Esophagus muscularis mucosa (tissue), 4 donors: ENCODE results near the gene CHD3. TPM values are rescaled to one million over a fixed set of nuclear protein-coding genes. Genes with fewer than 3 reads are reported as not detected.
"Not testable (repeated sequence)": the region's sequence is repeated elsewhere in the genome, so short reads cannot be mapped to it uniquely, and the experiment has no call there.

ENCODE experiments used
- DNase-seq: peaks from one replicate; pipeline ENCODE4 v3.0.0-alpha.2; 2017; ENCODE audit errors: extremely low spot score
- H3K27ac ChIP-seq, 4 donors: fragments of 200-600 bp; sonication (generic); replicated peaks in 1 of 4; 1 replicate in 3 of 4; 2 replicates in 1 of 4; pipeline ENCODE4 v1.5.1; 2016 to 2019; ENCODE audit warnings: mild to moderate bottlenecking in 1 of 4
- H3K27me3 ChIP-seq, 4 donors: fragments of 200-600 bp; sonication (generic); one replicate each; pipeline versions ENCODE4 v1.5.1 to v1.6.0; 2016 to 2019
- H3K36me3 ChIP-seq, 4 donors: fragments of 200-600 bp; sonication (generic); one replicate each; pipeline ENCODE4 v1.5.1; 2016 to 2019
- H3K4me1 ChIP-seq, 4 donors: fragments of 200-600 bp; sonication (generic); one replicate each; pipeline ENCODE4 v1.5.1; 2016 to 2019
- H3K4me3 ChIP-seq, 4 donors: fragments of 200-600 bp; sonication (generic); 1 replicate in 2 of 4; 2 replicates in 2 of 4; pipeline ENCODE4 v1.5.1; 2016 to 2019; ENCODE audit warnings: mild to moderate bottlenecking in 4 of 4, moderate library complexity in 1 of 4
- H3K9me3 ChIP-seq, 4 donors: fragments of 200-600 bp; sonication (generic); 1 replicate in 3 of 4; 2 replicates in 1 of 4; pipeline ENCODE4 v1.5.1; 2016 to 2019
- CTCF ChIP-seq, 3 experiments: fragments of 200-600 bp in 2 of 3; fragments of 450-650 bp in 1 of 3; sonication (generic) in 2 of 3; IDR thresholded peaks; one replicate each; pipeline ENCODE4 v1.5.1; 2017 to 2019; ENCODE audit warnings: antibody characterized with exemption in 3 of 3, mild to moderate bottlenecking in 2 of 3, moderate library complexity in 1 of 3
- EP300 ChIP-seq: sonication (generic); formaldehyde crosslinking; IDR thresholded peaks from one replicate; pipeline ENCODE4 v1.6.1; 2017; ENCODE audit warnings: antibody characterized with exemption
- POLR2A ChIP-seq: fragments of 450-650 bp; IDR thresholded peaks from one replicate; pipeline ENCODE4 v1.6.1; 2017; ENCODE audit warnings: antibody characterized with exemption, moderate library complexity, mild to moderate bottlenecking, low read depth
- POLR2AphosphoS5 ChIP-seq, 2 donors: sonication (generic); formaldehyde crosslinking; IDR thresholded peaks; one replicate each; pipeline ENCODE4 v1.6.1; 2017; ENCODE audit warnings: antibody characterized with exemption in 2 of 2
- WGBS: methylation state at CpG from one replicate; pipeline ENCODE4 v1.1.5; 2018; 5-methylcytosine and 5-hydroxymethylcytosine counted together
- intact Hi-C: fragments of 100-400 bp; cut with DNase I; formaldehyde crosslinking; loops from one replicate; pipeline ENCODE4 v1.15.1; 2023
- total RNA-seq, 4 donors: library from RNA; depleted of rRNA; stranded (reverse); fragments of >200 nt; gene quantifications; one replicate each; pipeline versions ENCODE4 v1.1.0 to v1.2.1, GENCODE V29; 2016

The CHD3 gene
- total RNA-seq, 4 donors from 2014 or later = 82.7 to 139 (median 111) TPM

- Histone ChIP-seq H3K36me3 (peaks cover 3 to 21% (median 15%) of the 10 kb centered on the region in 4 donors), H3K4me1 (peaks cover 28 to 56% (median 44%) of the 10 kb centered on the region in 4 donors), H3K4me3 (peak overlapping the region; percentile 69 to 76 (median 74)), H3K9me3 (no peaks in the 10 kb centered on the region), H3K27ac (peak overlapping the region; percentile 91 to 95 (median 94)), H3K27me3 (no peaks in the 10 kb centered on the region)
- DNase-seq = no peak
- intact Hi-C loops = no loop called here
- WGBS = no CpG with 5 or more reads among the region's 20 CpGs
- TF ChIP-seq POLR2A = no peak
- TF ChIP-seq POLR2AphosphoS5 (IDR thresholded peaks at IDR 0.05) = no peak
- TF ChIP-seq EP300 = no peak
- TF ChIP-seq CTCF (IDR thresholded peaks at IDR 0.05) = peak; percentile 37 to 56 (median 53)
These were observed 30.1 kb upstream of the CHD3 start for GRCh38 chr17:7858522-7858810.

- Histone ChIP-seq H3K9me3 (no peaks in the 10 kb centered on the region), H3K27ac (peak overlapping the region in 3 of 4 donors; percentile 91 to 95 (median 92)), H3K4me3 (peak overlapping the region in 1 of 4 donors; percentile 69), H3K4me1 (peaks cover 28 to 53% (median 44%) of the 10 kb centered on the region in 4 donors), H3K36me3 (peaks cover 2 to 15% (median 11%) of the 10 kb centered on the region in 4 donors), H3K27me3 (no peaks in the 10 kb centered on the region)
- WGBS = 94% methylated on average over 8 of the region's 8 CpGs
- DNase-seq = no peak
- intact Hi-C loops = no loop called here
- TF ChIP-seq CTCF (IDR thresholded peaks at IDR 0.05) = no peak
- TF ChIP-seq POLR2A = no peak
These were observed 29.6 kb upstream of the CHD3 start for GRCh38 chr17:7859028-7859427.

- DNase-seq = no peak
- H3K36me3 ChIP-seq = peaks cover 0 to 19% (median 12%) of the 10 kb centered on the region in 4 donors
- peaks cover 13 to 27% (median 19%) of the 10 kb centered on the region in 4 donors for H3K4me1 ChIP-seq
- H3K27ac ChIP-seq = no peak overlapping the region
- H3K4me3 ChIP-seq = no peak overlapping the region
- no peaks in the 10 kb centered on the region for H3K9me3 ChIP-seq
- intact Hi-C loops = loop anchor here (5.0 kb wide), 3 partner anchors 34 to 194 kb away; no protein-coding TSS in a partner anchor
- TF ChIP-seq CTCF (IDR thresholded peaks at IDR 0.05) (peak; percentile 82 to 89 (median 89)), POLR2A (no peak), POLR2AphosphoS5 (IDR thresholded peaks at IDR 0.05) (no peak)
- WGBS = 30% methylated on average over 3 of the region's 3 CpGs
- H3K27me3 ChIP-seq = no peaks in the 10 kb centered on the region
These were observed 25.7 kb upstream of the CHD3 start for GRCh38 chr17:7862692-7863437.

- H3K27me3 ChIP-seq, H3K4me3 ChIP-seq, DNase-seq, H3K9me3 ChIP-seq, H3K27ac ChIP-seq: not testable (repeated sequence)
- intact Hi-C loops = loop anchor here (2.0 to 5.0 kb wide), 4 partner anchors 16 to 193 kb away; no protein-coding TSS in a partner anchor
- Histone ChIP-seq H3K4me1 (peaks cover 0 to 14% (median 5%) of the 10 kb centered on the region in 4 donors), H3K36me3 (peaks cover 0 to 16% (median 10%) of the 10 kb centered on the region in 4 donors)
- WGBS = 76% methylated on average over 5 of the region's 5 CpGs
These were observed 24.2 kb upstream of the CHD3 start for GRCh38 chr17:7864384-7864783.

GRCh38 chr17:7864995-7865650 is 23.5 kb upstream of the CHD3 start:
- H3K36me3 ChIP-seq = peaks cover 0 to 12% (median 3%) of the 10 kb centered on the region in 4 donors
- TF ChIP-seq EP300 (no peak), CTCF (IDR thresholded peaks at IDR 0.05) (no peak), POLR2A (no peak), POLR2AphosphoS5 (IDR thresholded peaks at IDR 0.05) (no peak)
- WGBS = 87% methylated on average over 5 of the region's 5 CpGs
- no peak overlapping the region for H3K4me3 ChIP-seq
- H3K27me3 ChIP-seq = no peaks in the 10 kb centered on the region
- no peaks in the 10 kb centered on the region for H3K9me3 ChIP-seq
- H3K4me1 ChIP-seq = peaks cover 0 to 12% (median 3%) of the 10 kb centered on the region in 4 donors
- no peak for DNase-seq
- intact Hi-C loops = loop anchor here (2.0 to 5.0 kb wide), 4 partner anchors 16 to 192 kb away; no protein-coding TSS in a partner anchor
- H3K27ac ChIP-seq = no peak overlapping the region
